ENCODE measurements around the gene CCDC146.
"Not testable (repeated sequence)": the region's sequence is repeated elsewhere in the genome, so short reads cannot be mapped to it uniquely, and the experiment has no call there.

GRCh38 chr7:77100501-77100900 is 21.9 kb upstream of the CCDC146 start:
- not testable (repeated sequence) for TF ChIP-seq EP300 (IDR thresholded peaks at IDR 0.05; ENCODE audit: low read depth in 2 of 2, low read length in 2 of 2); EP300 (CRISPR knock-in tag; IDR thresholded peaks at IDR 0.05; ENCODE audit: borderline replicate concordance); NFIC (IDR thresholded peaks at IDR 0.05; ENCODE audit: low read length); ISX (CRISPR knock-in tag; conservative IDR thresholded peaks at IDR 0.05); ATF6 (CRISPR knock-in tag; conservative IDR thresholded peaks at IDR 0.05); IRF2 (CRISPR knock-in tag; IDR thresholded peaks at IDR 0.05); ZNF510 (CRISPR knock-in tag; IDR thresholded peaks at IDR 0.05; ENCODE audit: low read depth); BHLHE40 (IDR thresholded peaks at IDR 0.05; ENCODE audit: low read length); ZNF292 (CRISPR knock-in tag; IDR thresholded peaks at IDR 0.05; ENCODE audit: borderline replicate concordance, low read depth); CTCF (CRISPR knock-in tag; IDR thresholded peaks at IDR 0.05); MLXIP (CRISPR knock-in tag; IDR thresholded peaks at IDR 0.05; ENCODE audit: borderline replicate concordance); POLR2AphosphoS5 (IDR thresholded peaks at IDR 0.05; ENCODE audit: low read depth, low read length)
